NCI-H345 treated with DMSO at 0.1 percent for 48 hours (cell line): ENCODE results near the gene OPHN1.

Experiments
- DNase-seq: peaks from one replicate; lab custom pipeline; 2025; ENCODE audit not compliant: unreplicated experiment; lab: John Stamatoyannopoulos, UW

OPHN1 gene

GRCh38 chrX:68183612-68184214 is 249.6 kb downstream of the OPHN1 start:
- DNase-seq: no peak

GRCh38 chrX:68180579-68180978 is 252.7 kb downstream of the OPHN1 start:
- no peak for DNase-seq

- DNase-seq: no peak
These were observed 253.9 kb downstream of the OPHN1 start for GRCh38 chrX:68179355-68179754.

GRCh38 chrX:68177542-68177941 is 255.8 kb downstream of the OPHN1 start:
- no peak for DNase-seq

- DNase-seq: no peak
These were observed 257.7 kb downstream of the OPHN1 start for GRCh38 chrX:68175562-68175961.

- DNase-seq: no peak
These were observed 269.9 kb downstream of the OPHN1 start for GRCh38 chrX:68163441-68163840.

GRCh38 chrX:68147848-68148247 is 285.4 kb downstream of the OPHN1 start:
- DNase-seq: no peak

- no peak for DNase-seq
These were observed 287.2 kb downstream of the OPHN1 start for GRCh38 chrX:68146054-68146453.

GRCh38 chrX:68139791-68140190 is 293.5 kb downstream of the OPHN1 start:
- no peak for DNase-seq

- DNase-seq: no peak
These were observed 300.1 kb downstream of the OPHN1 start for GRCh38 chrX:68133181-68133580.

- DNase-seq: no peak
These were observed 300.5 kb downstream of the OPHN1 start for GRCh38 chrX:68132749-68133148.

GRCh38 chrX:68121835-68122234 is 311.5 kb downstream of the OPHN1 start:
- DNase-seq: no peak

GRCh38 chrX:68121371-68121770 is 311.9 kb downstream of the OPHN1 start:
- no peak for DNase-seq

GRCh38 chrX:68115371-68115770 is 317.9 kb downstream of the OPHN1 start:
- DNase-seq: no peak

GRCh38 chrX:68114573-68115129 is 318.6 kb downstream of the OPHN1 start:
- DNase-seq: no peak

- no peak for DNase-seq
These were observed 319.3 kb downstream of the OPHN1 start for GRCh38 chrX:68113837-68114572.

- no peak for DNase-seq
These were observed 321.0 kb downstream of the OPHN1 start for GRCh38 chrX:68112321-68112720.

- DNase-seq: no peak
These were observed 324.1 kb downstream of the OPHN1 start for GRCh38 chrX:68109162-68109561.

- DNase-seq: no peak
These were observed 334.9 kb downstream of the OPHN1 start for GRCh38 chrX:68098431-68098830.

- DNase-seq: no peak
These were observed 343.0 kb downstream of the OPHN1 start for GRCh38 chrX:68090266-68090665.

- DNase-seq: no peak
These were observed 345.8 kb downstream of the OPHN1 start for GRCh38 chrX:68087526-68087925.

GRCh38 chrX:68086709-68087108 is 346.6 kb downstream of the OPHN1 start:
- DNase-seq: no peak

- no peak for DNase-seq
These were observed 348.5 kb downstream of the OPHN1 start for GRCh38 chrX:68084765-68085164.
